GM18873 (cell line): ENCODE data around the gene ZNF283.
"Not testable (repeated sequence)": the region's sequence is repeated elsewhere in the genome, so short reads cannot be mapped to it uniquely, and the experiment has no call there.

ENCODE experiments used
- ATAC-seq: cut with Tn5 transposase; IDR thresholded peaks from one replicate; pipeline ENCODE4 v1.9.1; 2021; ENCODE audit warnings: mild to moderate bottlenecking, moderate library complexity, moderate number of reproducible peaks; ENCODE audit not compliant: unreplicated experiment, low FRiP score

The ZNF283 gene

GRCh38 chr19:43798546-43799409, 28.3 kb upstream of the ZNF283 start:
- ATAC-seq = no peak

- no peak for ATAC-seq
Measured at GRCh38 chr19:43799502-43800142, 27.5 kb upstream of the ZNF283 start.

- ATAC-seq = no peak
Measured at GRCh38 chr19:43802216-43802951, 24.7 kb upstream of the ZNF283 start, which contains the start of gene LYPD5. Gene LYPD5 (minus strand): TSS chr19:43802447. CDS start chr19:43802380, 67 bp downstream.

GRCh38 chr19:43804432-43804831, 22.7 kb upstream of the ZNF283 start:
- no peak for ATAC-seq

GRCh38 chr19:43806401-43806800, 20.7 kb upstream of the ZNF283 start:
- not testable (repeated sequence) for ATAC-seq

GRCh38 chr19:43806848-43807247, 20.3 kb upstream of the ZNF283 start:
- no peak for ATAC-seq

- no peak for ATAC-seq
Measured at GRCh38 chr19:43807651-43808050, 19.5 kb upstream of the ZNF283 start.

GRCh38 chr19:43809762-43810696, 17.1 kb upstream of the ZNF283 start:
- no peak for ATAC-seq

- ATAC-seq = no peak
Measured at GRCh38 chr19:43811837-43812236, 15.3 kb upstream of the ZNF283 start.

- ATAC-seq = no peak
Measured at GRCh38 chr19:43812259-43812658, 14.9 kb upstream of the ZNF283 start.

GRCh38 chr19:43812688-43813087, 14.4 kb upstream of the ZNF283 start:
- ATAC-seq = no peak

GRCh38 chr19:43814663-43815352, 12.3 kb upstream of the ZNF283 start:
- no peak for ATAC-seq

- not testable (repeated sequence) for ATAC-seq
Measured at GRCh38 chr19:43817454-43817853, 9.7 kb upstream of the ZNF283 start.

GRCh38 chr19:43818500-43818899, 8.6 kb upstream of the ZNF283 start:
- no peak for ATAC-seq

- no peak for ATAC-seq
Measured at GRCh38 chr19:43820098-43820883, 6.8 kb upstream of the ZNF283 start.

GRCh38 chr19:43820884-43821215, 6.3 kb upstream of the ZNF283 start:
- no peak for ATAC-seq

GRCh38 chr19:43823856-43824255, 3.3 kb upstream of the ZNF283 start:
- not testable (repeated sequence) for ATAC-seq

GRCh38 chr19:43824572-43824971, 2.5 kb upstream of the ZNF283 start:
- not testable (repeated sequence) for ATAC-seq

- ATAC-seq = no peak
Measured at GRCh38 chr19:43839139-43839538, 12.0 kb downstream of the ZNF283 start.
